GM18508 (cell line): ENCODE data around the gene PKD2L1.

ENCODE experiments used
- ATAC-seq: cut with Tn5 transposase; IDR thresholded peaks from one replicate; pipeline ENCODE4 v1.9.1; 2021; ENCODE audit warnings: moderate number of reproducible peaks; ENCODE audit not compliant: insufficient read depth, unreplicated experiment

Gene PKD2L1

GRCh38 chr10:100357059-100357858 lies 27.2 kb upstream of the PKD2L1 start:
- no peak for ATAC-seq

GRCh38 chr10:100356067-100357017 lies 26.3 kb upstream of the PKD2L1 start:
- no peak for ATAC-seq

GRCh38 chr10:100355086-100355485 lies 25.1 kb upstream of the PKD2L1 start:
- ATAC-seq: no peak

GRCh38 chr10:100353770-100354485 lies 23.9 kb upstream of the PKD2L1 start:
- ATAC-seq: no peak

GRCh38 chr10:100350914-100351485 lies 21.0 kb upstream of the PKD2L1 start:
- ATAC-seq: no peak

- no peak for ATAC-seq
These were observed 19.6 kb upstream of the PKD2L1 start for GRCh38 chr10:100349672-100350071.

GRCh38 chr10:100349087-100349486 lies 19.1 kb upstream of the PKD2L1 start:
- no peak for ATAC-seq

GRCh38 chr10:100348389-100348927 lies 18.4 kb upstream of the PKD2L1 start:
- no peak for ATAC-seq

GRCh38 chr10:100347568-100348195 lies 17.7 kb upstream of the PKD2L1 start:
- ATAC-seq: no peak

- ATAC-seq: peak; percentile 78
These were observed 16.9 kb upstream of the PKD2L1 start, which contains the start of gene SCD for GRCh38 chr10:100346765-100347567. Gene SCD (plus strand): TSS chr10:100347233. CDS start chr10:100347505, 272 bp downstream.

GRCh38 chr10:100346351-100346764 lies 16.3 kb upstream of the PKD2L1 start:
- no peak for ATAC-seq

GRCh38 chr10:100345570-100346330 lies 15.7 kb upstream of the PKD2L1 start:
- ATAC-seq: no peak

- ATAC-seq: no peak
These were observed 14.3 kb upstream of the PKD2L1 start for GRCh38 chr10:100344241-100344788.

- ATAC-seq: no peak
These were observed 12.6 kb upstream of the PKD2L1 start for GRCh38 chr10:100342627-100342972.

GRCh38 chr10:100341953-100342626 lies 12.1 kb upstream of the PKD2L1 start:
- no peak for ATAC-seq

- no peak for ATAC-seq
These were observed 11.2 kb upstream of the PKD2L1 start for GRCh38 chr10:100340948-100341847.
